RWPE2 (cell line): ENCODE results near the gene LASP1NB.

Experiments
- ATAC-seq: fragments of 200-7000 bp; cut with Tn5 transposase; 3 replicates; pipeline ENCODE4 v1.9.1; 2021; ENCODE audit warnings: low read depth
- DNase-seq: peaks from one replicate; pipeline ENCODE4 v3.0.0-alpha.2; 2020; ENCODE audit warnings: low spot score
- H3K27ac ChIP-seq: fragments of 450-650 bp; 2 replicates; pipeline ENCODE4 v1.5.1; 2017; ENCODE audit warnings: mild to moderate bottlenecking; ENCODE audit not compliant: poor library complexity, severe bottlenecking
- H3K27me3 ChIP-seq: fragments of 250-450 bp; sonication (Bioruptor Pico); 2 replicates; pipeline ENCODE4 v1.5.1; 2021; ENCODE audit warnings: mild to moderate bottlenecking, moderate library complexity; ENCODE audit not compliant: insufficient read depth, poor library complexity, severe bottlenecking
- H3K36me3 ChIP-seq: fragments of 250-450 bp; sonication (Bioruptor Pico); 2 replicates; pipeline ENCODE4 v1.5.1; 2020; ENCODE audit warnings: low read depth, mild to moderate bottlenecking, moderate library complexity
- H3K4me1 ChIP-seq: fragments of 250-450 bp; sonication (Bioruptor Pico); 2 replicates; pipeline ENCODE4 v1.5.1; 2021; ENCODE audit warnings: mild to moderate bottlenecking, moderate library complexity; ENCODE audit not compliant: insufficient read depth, poor library complexity, severe bottlenecking
- H3K4me3 ChIP-seq: fragments of 250-450 bp; sonication (Bioruptor Pico); 2 replicates; pipeline ENCODE4 v1.5.1; 2021; ENCODE audit warnings: mild to moderate bottlenecking, moderate library complexity; ENCODE audit not compliant: severe bottlenecking
- H3K9me3 ChIP-seq: fragments of 250-450 bp; sonication (Bioruptor Pico); 2 replicates; pipeline ENCODE4 v1.5.1; 2021; ENCODE audit warnings: mild to moderate bottlenecking, moderate library complexity; ENCODE audit not compliant: severe bottlenecking
- CTCF ChIP-seq: fragments of 450-650 bp; IDR thresholded peaks from one replicate; pipeline ENCODE4 v1.5.1; 2017; ENCODE audit warnings: mild to moderate bottlenecking, moderate library complexity; ENCODE audit not compliant: poor library complexity, severe bottlenecking

Gene LASP1NB

GRCh38 chr17:38891441-38891840 lies 34.0 kb upstream of the LASP1NB start:
- Histone ChIP-seq H3K36me3 (peaks cover 78% of the 10 kb centered on the region), H3K27me3 (no peaks in the 10 kb centered on the region), H3K9me3 (no peaks in the 10 kb centered on the region), H3K27ac (no peak overlapping the region), H3K4me1 (no peaks in the 10 kb centered on the region), H3K4me3 (no peak overlapping the region)
- DNase-seq (no peak), ATAC-seq (no peak)
- no peak for TF ChIP-seq CTCF

GRCh38 chr17:38892083-38892482 lies 33.3 kb upstream of the LASP1NB start:
- H3K27me3 ChIP-seq: no peaks in the 10 kb centered on the region
- no peak overlapping the region for H3K4me3 ChIP-seq
- TF ChIP-seq CTCF: no peak
- ATAC-seq (no peak), DNase-seq (no peak)
- H3K4me1 ChIP-seq: no peaks in the 10 kb centered on the region
- peaks cover 78% of the 10 kb centered on the region for H3K36me3 ChIP-seq
- no peak overlapping the region for H3K27ac ChIP-seq
- no peaks in the 10 kb centered on the region for H3K9me3 ChIP-seq

- no peak for TF ChIP-seq CTCF
- no peaks in the 10 kb centered on the region for H3K9me3 ChIP-seq
- DNase-seq (no peak), ATAC-seq (no peak)
- no peak overlapping the region for H3K4me3 ChIP-seq
- H3K4me1 ChIP-seq: no peaks in the 10 kb centered on the region
- no peak overlapping the region for H3K27ac ChIP-seq
- no peaks in the 10 kb centered on the region for H3K27me3 ChIP-seq
- peaks cover 79% of the 10 kb centered on the region for H3K36me3 ChIP-seq
These were observed 32.8 kb upstream of the LASP1NB start for GRCh38 chr17:38892620-38893019.

GRCh38 chr17:38893113-38893512 lies 32.3 kb upstream of the LASP1NB start:
- no peak for DNase-seq
- Histone ChIP-seq H3K9me3 (no peaks in the 10 kb centered on the region), H3K36me3 (peaks cover 81% of the 10 kb centered on the region)

GRCh38 chr17:38893607-38894006 lies 31.8 kb upstream of the LASP1NB start:
- Histone ChIP-seq H3K27ac (no peak overlapping the region), H3K9me3 (no peaks in the 10 kb centered on the region), H3K4me3 (no peak overlapping the region), H3K4me1 (no peaks in the 10 kb centered on the region), H3K36me3 (peaks cover 80% of the 10 kb centered on the region), H3K27me3 (no peaks in the 10 kb centered on the region)
- ATAC-seq: no peak
- no peak for DNase-seq
- no peak for TF ChIP-seq CTCF

More at GRCh38 chr17:38893113-38893512, 32.3 kb upstream of the LASP1NB start:
- Histone ChIP-seq H3K27ac (no peak overlapping the region), H3K4me1 (no peaks in the 10 kb centered on the region), H3K27me3 (no peaks in the 10 kb centered on the region), H3K4me3 (no peak overlapping the region)
- TF ChIP-seq CTCF: no peak
- ATAC-seq: no peak
